HG03460 (cell line): ENCODE results near the gene TRIM29.

Source experiments
- ATAC-seq: cut with Tn5 transposase; IDR thresholded peaks from one replicate; pipeline ENCODE4 v1.9.1; 2021; ENCODE audit not compliant: unreplicated experiment

Gene TRIM29

GRCh38 chr11:120124355-120124754 lies 13.6 kb downstream of the TRIM29 start:
- ATAC-seq = no peak

- ATAC-seq = no peak
These were observed 14.0 kb downstream of the TRIM29 start for GRCh38 chr11:120123946-120124345.

DNA sequence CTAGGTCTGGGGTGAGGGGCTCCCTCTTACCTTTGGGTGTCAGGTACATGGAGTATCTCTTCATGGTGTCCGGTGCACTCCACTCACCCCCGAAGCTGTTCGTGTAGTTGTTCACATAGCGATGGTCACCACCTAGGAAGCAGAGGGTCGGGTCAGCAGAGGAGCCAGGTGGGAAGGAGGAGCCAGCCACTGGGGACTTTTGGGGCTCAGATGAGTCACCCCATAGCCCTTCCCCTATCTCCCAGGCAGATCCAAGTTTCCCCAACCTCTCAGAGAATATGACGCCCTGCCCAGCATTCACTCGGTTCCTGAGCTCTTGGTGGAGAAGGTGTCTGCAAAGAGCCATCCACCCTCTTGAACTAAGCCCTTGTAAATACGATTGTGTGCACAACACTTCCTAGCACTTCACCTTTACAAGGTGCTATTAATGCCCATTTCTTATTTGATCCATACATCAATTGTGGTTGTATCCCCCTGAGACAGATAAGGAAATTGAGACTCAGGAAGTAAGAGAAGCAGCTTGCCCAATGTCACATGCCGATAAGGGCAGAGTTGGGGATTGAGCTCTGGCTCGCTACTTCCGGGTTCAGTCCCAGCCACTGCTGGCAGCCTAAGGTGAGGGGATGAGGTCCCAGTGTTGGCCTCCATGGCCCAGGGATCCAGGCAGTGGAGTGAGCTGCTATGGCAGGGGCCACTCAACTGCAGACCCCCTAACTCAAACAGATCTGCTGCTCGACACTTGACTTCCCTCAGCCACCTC lies 14.8 kb downstream of the TRIM29 start:
- no peak for ATAC-seq

DNA sequence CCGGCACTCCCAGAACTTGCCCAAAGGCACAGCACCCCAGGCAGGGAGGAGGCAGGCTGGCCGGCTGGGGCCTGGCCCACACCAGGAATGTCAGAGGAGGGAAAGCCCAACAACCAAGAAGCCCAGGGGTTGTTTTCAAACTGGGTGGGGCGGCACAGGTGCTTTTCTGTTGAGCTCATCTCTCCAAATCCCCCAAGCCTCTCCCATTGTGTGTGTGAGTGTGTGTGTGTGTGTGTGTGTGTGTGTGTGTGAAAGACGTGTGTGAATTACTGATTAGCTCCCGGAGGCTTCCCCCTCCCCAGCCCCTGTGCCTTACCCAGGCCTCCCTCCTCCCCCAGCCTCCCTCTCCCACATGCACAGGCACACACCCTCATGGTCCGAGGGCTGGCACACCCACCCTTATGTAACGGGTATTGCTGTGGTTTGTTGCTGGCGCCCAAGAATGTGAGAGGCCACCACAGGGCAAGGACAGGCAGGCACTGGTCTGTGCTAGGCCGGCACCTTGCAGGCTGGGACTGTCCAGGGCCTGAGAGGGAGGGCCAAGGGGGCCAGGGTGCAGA lies 15.9 kb downstream of the TRIM29 start:
- no peak for ATAC-seq

DNA sequence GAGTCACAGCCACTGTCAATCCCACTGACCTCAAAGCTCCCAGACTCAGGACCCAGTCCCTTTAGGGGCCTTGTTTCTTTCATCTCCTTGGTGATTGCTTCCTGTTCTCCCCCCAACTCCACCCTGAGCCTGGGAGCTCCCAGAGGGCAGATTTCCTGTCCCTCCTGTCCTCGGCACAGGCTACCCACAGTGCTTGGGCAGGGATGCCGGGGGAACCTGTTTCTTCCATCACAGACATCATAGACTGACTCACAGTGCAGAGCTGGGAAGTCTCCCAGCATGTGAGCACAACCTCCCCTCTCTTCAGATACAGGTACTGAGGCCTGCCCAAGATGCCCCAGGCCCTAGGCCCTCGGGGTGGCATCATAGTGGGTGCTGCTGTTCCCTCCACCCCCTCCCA lies 16.6 kb downstream of the TRIM29 start:
- ATAC-seq = no peak

DNA sequence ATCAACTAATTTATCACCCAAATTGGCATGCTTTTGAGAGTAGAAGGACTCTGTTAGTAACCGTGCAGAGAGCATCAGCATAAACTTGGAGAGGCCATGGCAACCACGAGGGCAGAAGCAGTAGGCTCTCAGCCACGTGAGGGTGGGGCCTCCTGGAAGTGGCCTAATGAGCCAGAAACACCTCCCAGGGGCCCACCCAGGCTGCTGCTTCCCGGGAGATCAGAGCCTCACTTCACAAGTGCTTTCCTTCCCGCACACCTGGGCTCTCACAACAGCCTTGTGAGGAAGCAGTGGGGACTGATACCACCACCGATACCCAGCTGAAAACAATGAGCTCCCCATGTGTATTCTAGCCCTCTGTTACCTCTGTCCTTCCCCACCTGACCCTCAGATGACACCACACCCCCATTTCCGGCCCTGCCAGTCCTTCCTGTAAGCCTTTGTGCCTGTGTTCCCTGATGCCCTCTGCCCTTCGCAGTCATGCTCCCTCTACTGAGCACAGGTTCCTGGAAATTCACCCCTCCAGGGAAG lies 17.0 kb downstream of the TRIM29 start:
- no peak for ATAC-seq

- no peak for ATAC-seq
These were observed 18.8 kb downstream of the TRIM29 start for GRCh38 chr11:120119121-120119520.

GRCh38 chr11:120117991-120118390 lies 19.9 kb downstream of the TRIM29 start:
- ATAC-seq = no peak

DNA sequence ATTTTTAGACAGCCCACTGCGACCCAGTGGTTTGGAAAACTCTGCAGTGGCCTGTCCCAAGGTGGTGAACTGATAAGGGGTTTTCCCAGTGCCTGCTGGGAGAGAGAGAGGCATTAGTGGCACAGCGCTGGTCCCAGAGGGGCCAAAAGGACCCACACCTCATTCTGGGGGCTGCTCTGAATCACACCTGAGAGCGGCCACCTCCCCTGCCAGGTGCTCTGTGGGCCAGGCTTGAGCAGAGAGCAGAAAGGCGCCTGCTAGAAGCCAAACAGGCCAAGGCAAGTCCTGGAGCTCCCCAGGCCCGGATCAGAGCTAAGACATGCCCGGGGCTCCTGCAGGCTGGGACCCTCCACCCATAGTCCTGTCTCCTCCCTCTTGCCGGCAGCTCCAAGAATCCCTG lies 20.9 kb downstream of the TRIM29 start:
- no peak for ATAC-seq

GRCh38 chr11:120115272-120116000 lies 22.5 kb downstream of the TRIM29 start:
- no peak for ATAC-seq

- ATAC-seq = no peak
These were observed 25.6 kb downstream of the TRIM29 start for GRCh38 chr11:120112174-120112796.

DNA sequence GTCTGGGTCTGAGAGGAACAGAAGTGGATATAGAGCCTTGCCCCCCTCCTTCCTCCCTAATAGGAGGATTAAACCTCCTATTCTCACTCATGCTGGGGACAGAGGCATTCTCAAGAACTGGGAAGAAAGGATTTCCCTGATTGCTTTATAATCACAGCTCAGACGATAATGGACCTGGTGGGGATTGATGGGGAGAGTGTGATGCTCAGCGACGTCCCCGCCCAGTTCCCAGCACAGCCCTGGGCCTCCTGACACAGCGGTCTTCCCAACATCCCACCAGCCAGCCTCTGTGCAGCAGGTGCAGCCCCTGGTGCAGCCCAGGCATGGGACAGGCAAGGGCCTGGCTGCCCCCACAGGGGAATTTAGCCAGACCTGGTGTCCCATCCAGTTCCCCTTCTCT lies 28.4 kb downstream of the TRIM29 start:
- no peak for ATAC-seq

DNA sequence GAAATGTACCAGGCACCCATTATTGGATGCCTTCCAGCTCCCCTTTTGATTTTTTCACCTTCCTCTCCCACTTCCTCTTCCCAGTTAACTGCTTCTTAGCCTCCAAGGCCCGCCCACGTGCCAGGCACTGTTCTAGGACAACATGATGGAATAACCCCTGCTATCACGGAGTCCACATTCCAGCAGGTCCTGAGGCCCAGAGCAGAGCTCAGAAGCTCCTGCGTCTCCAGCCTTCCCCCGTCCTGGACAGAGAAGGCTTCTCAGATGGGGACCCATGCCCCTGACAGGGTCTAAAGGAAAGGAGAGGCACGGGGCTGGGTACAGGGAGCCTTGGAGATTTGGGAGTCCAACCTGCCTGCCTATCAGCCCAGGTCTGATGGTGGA lies 29.1 kb downstream of the TRIM29 start:
- ATAC-seq = no peak

DNA sequence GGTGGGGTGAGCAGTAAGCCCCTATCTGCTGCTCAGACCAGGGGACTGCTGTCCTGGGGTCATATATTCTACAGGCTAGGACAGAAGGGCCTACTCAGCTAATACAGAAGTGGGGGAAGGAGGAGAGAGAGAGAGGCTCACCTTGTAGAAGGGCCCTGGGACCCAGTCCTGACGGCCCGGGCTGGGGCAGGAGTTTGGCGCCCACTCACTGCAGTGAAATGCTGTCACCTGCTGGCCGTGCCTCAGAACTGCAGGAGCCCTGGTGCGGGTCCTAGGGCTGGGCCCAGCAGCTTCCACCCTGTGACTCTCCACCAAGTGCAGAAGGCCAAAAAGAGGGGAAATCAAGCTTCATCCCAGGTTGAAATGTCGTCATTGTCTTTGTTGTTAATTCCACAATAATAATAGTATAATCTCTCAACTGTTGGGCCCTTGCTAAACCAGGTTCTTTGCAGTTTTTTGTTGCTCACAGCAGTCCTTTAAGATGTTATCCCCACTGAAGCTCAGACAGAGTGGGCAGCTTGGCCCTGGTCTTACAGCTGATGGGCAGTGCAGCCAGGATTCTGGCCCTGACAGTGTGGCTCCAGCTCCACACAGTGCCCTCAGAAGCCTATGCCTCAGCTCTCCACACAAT lies 29.6 kb downstream of the TRIM29 start:
- no peak for ATAC-seq

GRCh38 chr11:120107692-120108091 lies 30.2 kb downstream of the TRIM29 start:
- ATAC-seq = no peak

DNA sequence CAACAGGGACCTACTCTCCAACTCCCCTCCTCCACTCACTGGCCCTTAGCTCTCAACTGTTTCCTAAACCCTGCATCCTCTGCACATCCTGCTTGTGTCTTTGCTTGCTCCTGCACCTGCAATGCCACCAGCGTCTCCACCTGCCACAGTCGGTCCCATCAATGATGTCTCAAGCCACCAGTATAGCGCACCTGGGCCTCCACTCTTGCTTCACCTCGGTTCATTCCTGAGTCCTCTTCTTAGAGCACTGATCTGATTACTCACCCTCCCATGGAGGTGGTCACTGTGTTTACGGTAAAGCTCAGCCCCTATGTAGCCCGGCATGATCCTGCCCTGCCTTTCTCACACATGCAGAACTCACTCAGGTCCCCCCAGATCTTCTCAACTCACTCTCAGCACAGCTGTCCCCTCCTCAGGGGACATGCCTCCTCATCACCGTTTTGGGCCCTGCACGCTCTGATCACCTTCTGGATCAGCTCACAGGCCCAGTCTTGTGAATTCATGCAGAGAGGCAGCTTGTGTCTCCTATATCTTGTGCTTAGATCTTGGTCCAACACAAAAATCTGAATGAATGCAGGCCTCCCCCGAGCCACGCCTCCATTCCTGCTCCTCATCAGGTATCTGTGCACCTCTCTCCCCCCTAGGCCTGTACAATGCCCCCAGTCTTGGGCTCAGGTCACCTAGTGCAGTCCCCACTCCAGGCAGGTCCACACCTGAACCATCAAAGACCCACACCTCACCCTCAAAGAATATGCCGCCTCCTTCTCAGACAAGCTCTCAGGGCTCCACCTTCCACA lies 31.4 kb downstream of the TRIM29 start:
- ATAC-seq = no peak

DNA sequence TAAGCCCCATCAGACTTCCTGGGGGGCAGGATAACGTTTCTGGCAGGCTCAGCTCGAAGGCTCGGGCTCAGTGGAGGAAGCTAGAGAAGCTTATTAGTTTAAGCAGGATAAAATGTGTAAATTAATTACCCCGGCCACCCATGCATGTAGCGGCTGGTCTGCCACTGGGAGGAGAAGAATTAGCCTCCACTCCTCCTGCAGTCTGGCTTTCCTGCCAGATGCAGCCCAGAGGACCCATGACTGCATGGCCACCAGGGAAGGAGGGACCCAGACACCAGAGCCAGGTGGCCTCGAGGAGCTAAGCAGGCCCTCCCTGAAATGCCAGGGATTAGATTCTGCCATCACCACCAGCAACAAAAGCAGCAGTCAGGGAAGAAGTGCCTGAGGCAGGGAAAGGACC lies 32.3 kb downstream of the TRIM29 start:
- ATAC-seq = no peak

DNA sequence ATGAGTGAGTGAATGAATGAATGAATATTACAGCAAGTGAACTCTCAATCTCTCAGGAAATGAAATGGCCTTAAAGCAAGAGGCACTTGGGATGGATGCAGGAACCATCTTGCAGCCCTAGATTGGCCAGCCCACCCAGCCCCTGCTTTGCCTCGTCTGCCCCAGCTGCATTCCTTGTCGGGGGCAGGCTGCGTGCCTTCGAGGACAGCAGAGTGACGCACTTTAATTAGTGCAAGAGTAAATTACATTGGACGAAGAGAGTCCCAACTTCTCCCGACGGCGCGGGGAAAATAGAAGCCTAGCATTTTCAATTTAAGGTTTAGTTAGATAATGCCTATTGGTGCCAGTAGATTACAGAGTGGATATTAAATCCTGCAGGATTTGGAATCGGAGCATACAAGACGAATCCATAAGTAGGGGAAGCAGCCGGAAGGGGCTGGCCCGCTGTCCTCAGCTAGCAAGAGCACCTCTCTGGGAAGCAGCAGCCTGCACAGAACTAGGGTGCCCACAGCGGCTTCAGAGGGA lies 33.8 kb downstream of the TRIM29 start:
- ATAC-seq = no peak

- no peak for ATAC-seq
These were observed 35.1 kb downstream of the TRIM29 start for GRCh38 chr11:120102864-120103122.
